HG03469 (cell line): ENCODE data around the gene SPDEF.

ENCODE experiments used
- ATAC-seq: cut with Tn5 transposase; IDR thresholded peaks from one replicate; pipeline ENCODE4 v1.9.1; 2021; ENCODE audit warnings: mild to moderate bottlenecking, moderate library complexity, moderate number of reproducible peaks; ENCODE audit not compliant: unreplicated experiment

The SPDEF gene

DNA sequence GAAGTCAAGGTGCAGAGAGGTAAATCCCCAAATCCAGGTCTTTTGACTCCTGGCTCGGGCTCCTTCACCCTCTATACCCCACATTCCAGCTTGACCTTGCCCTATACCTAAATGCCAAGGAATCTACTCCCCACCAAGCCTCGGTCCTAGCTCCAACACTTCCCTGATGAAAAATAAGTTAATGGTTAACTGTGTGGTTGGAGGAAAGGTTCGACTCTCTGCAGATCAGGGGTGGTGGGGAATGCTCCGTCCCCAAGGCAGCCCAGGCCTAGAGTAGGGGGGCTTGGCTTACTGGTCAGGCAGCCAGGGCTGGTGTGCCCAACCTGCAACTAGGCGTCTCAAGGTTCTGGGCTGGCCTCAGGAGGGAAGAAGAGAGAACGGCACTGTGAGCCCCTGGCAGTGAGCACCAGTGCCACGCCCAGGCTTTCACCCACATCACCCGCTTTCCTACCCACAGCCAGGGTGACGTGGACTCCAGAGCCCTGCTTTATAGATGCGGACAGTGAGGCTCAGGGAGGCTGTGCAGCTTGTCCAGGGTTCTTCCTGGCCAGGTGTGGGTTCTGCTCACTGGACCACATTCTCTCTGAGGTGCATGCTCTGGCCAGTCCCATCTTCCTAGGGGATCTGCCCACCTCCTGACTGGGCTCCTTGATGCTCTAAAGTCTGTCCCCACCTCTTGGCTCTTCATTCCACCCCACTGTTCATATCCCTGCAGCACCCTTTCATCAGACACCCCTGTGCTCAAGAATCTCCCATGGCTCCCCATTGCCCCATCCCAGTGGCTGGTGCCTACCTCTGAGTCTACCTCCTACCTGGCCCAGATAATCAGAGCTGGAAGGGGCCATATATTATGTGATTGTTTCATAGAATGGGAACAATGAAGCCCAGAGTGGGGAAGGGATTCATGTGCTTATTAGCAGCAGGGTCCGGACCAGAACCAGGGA lies 8.2 kb downstream of the SPDEF start:
- ATAC-seq: no peak

- ATAC-seq: no peak
These were observed 9.4 kb downstream of the SPDEF start for GRCh38 chr6:34546551-34547321.

GRCh38 chr6:34544776-34545471 lies 11.2 kb downstream of the SPDEF start:
- ATAC-seq: no peak

GRCh38 chr6:34544052-34544604 lies 12.0 kb downstream of the SPDEF start:
- no peak for ATAC-seq

- ATAC-seq: no peak
These were observed 12.7 kb downstream of the SPDEF start for GRCh38 chr6:34543421-34543820.

DNA sequence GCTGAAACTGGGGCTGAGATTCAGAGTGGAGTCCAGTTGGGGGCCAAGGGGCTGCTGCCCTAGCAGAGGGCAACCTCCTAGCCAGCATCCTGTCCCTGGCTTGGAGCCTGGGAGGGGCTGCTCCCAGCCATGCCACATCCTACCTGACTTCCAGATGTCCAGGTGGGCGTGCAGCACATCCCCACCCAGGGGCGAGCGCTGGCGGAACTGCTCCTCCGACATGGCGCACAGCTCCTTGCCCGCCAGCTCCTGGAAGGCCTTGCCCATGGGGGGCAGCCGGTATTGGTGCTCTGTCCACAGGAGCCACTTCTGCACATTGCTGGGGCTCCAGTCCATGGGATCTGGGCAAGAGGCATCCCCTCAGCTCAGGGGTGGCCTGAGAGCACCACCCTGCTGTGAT lies 15.3 kb downstream of the SPDEF start:
- ATAC-seq: no peak

- ATAC-seq: no peak
These were observed 15.9 kb downstream of the SPDEF start for GRCh38 chr6:34540222-34540621.

DNA sequence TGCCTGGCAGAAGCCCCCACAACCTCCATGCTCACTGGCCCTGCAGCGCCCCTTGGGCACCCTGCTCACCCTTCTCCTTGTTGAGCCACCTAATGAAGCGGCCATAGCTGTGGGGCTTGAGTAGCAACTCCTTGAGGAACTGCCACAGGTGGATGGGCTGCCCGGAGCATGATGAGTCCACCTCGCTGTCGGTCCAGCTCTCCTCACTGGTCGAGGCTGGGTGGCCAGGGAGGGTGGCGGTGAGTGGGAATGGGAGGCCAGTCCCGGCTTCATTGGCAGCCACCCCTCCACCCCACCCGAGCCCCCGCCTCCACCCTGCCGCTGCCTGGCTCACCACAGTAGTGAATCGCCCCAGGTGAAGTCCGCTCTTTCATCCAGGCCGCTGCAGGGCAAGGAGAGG lies 16.9 kb downstream of the SPDEF start:
- no peak for ATAC-seq

GRCh38 chr6:34538581-34538980 lies 17.5 kb downstream of the SPDEF start:
- ATAC-seq: no peak

DNA sequence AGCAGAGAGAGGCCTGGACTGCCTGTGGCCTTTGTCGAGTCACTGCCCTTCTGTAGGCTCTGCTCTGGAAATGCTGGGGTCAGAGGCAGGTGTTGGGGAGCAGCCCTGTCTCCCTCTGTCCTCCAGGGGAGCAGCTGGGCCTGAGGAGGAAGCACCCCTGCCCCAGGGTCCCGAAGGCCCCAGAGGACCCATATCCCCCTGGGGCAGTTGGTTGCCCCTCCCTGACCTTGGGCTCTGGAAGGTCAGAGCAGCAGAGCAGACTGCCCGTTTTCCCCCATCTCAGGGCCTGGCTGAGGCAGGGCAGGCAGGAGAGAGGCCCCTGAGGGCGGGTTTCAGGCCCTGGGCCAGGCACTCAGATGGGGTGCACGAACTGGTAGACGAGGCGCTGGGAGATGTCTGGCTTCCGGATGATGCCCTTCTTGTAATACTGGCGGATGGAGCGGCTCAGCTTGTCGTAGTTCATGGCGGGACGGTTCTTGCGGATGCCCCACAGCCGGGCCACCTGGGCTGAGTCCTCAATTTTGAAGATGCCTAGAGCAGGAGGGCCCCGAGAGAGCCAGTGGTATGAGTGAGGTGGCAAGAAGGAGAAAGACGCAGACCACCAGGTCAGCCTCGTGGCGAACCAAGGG lies 18.1 kb downstream of the SPDEF start:
- ATAC-seq: no peak

- no peak for ATAC-seq
These were observed 18.9 kb downstream of the SPDEF start for GRCh38 chr6:34536959-34537848.

GRCh38 chr6:34536251-34536958 lies 19.7 kb downstream of the SPDEF start:
- no peak for ATAC-seq

DNA sequence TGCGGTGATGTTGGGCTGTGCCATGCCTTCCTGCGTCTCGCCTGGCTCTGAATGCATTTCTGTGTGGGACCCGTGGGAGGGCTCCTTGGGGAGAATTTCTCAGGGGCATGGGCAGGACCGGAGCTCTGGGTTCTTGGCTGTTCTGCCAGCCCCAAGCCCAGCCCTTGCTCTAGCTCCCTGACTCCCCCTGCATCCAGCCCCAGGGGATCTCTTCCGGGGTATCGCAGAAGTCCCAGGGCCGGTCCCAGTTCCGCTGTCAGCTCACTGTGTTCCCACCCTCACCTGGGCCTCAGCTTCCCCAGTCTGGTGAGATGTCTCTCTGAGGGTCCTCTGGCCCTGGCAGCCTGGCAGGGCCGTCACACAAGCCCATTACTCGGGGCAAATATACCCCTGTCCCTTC lies 20.5 kb downstream of the SPDEF start:
- ATAC-seq: no peak

GRCh38 chr6:34535199-34535598 lies 20.9 kb downstream of the SPDEF start:
- no peak for ATAC-seq

DNA sequence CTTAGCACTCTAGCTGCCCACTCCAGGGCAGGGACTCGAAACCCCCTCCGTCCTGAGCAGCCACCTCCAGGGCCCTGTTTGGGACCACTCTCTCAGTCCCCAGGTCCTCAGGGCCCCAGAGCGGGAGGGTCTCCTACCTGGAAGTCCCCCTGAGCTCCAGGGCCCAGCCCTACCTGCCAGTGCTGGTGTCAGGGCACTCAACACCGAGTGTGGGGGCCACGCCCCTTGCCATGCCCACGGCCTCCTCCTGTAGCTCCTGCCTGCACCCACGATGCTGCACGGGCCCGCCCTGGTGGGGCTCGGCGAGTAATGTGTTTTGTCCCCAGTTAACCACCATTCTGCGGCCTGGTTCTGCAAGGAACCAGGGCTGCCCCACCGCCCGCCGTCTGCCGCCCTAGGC lies 21.5 kb downstream of the SPDEF start:
- ATAC-seq: no peak

DNA sequence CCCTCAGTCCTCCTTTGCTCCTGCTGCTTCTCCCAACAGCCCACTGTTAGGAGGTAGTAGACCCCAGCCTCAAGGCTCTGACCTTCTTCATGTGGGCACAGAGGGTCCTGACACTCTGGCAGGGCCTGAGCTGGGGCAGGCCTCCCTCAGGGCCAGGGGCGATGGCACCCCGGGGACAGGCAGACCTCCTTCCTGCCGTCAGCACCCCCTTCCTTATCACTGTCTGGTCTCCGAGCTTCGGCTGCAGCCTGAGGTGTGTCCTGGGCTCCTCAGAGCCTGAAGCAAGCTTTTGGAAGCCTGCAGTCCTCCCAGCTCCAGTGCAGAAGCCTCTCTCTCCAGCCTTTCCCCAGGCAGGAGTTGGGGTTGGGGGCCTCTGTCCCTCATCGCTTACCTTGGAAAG lies 22.0 kb downstream of the SPDEF start:
- no peak for ATAC-seq

DNA sequence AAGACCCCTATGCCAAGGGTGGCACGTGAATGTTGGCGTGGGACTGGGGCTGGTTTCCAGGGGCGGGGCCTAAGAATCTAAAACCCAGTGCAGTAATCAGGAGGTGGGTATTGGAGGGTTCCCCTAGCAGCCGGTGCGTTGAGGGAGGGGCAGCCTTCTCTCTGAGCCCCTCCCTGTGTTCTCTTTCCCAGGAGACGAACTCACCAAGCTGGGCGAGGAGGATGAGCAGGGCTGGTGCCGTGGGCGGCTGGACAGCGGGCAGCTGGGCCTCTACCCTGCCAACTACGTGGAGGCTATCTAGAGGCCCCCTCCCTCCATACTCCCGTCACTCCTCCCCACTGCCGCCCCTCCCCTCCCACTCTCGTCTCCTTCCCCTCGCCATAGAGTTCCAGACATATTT lies 23.9 kb downstream of the SPDEF start:
- no peak for ATAC-seq

- ATAC-seq: no peak
These were observed 24.4 kb downstream of the SPDEF start for GRCh38 chr6:34531580-34532201.
